A172 (cell line): ENCODE results near the gene CRYBG3. TPM values are rescaled to one million over a fixed set of nuclear protein-coding genes. Genes with fewer than 3 reads are reported as not detected.

Source experiments
- DNase-seq: peaks from one replicate; pipeline ENCODE4 v3.0.0-alpha.2; 2015; ENCODE audit warnings: low spot score
- total RNA-seq: library from RNA; depleted of rRNA; stranded (reverse); fragments of >200 nt; shearing (Covaris generic); gene quantifications from 2 replicates; pipeline ENCODE4 v1.2.3, GENCODE V29; 2014

The CRYBG3 gene
- total RNA-seq, 1 experiment from 2014 or later, result 9.2 TPM

- no peak for DNase-seq
Measured at GRCh38 chr3:97942801-97943546, 121.2 kb downstream of the CRYBG3 start.

GRCh38 chr3:97948351-97949109 lies 126.7 kb downstream of the CRYBG3 start:
- DNase-seq, result no peak

- DNase-seq, result no peak
Measured at GRCh38 chr3:97949110-97949485, 127.3 kb downstream of the CRYBG3 start.

GRCh38 chr3:97949743-97950142 lies 127.9 kb downstream of the CRYBG3 start:
- no peak for DNase-seq

GRCh38 chr3:97950360-97950759 lies 128.5 kb downstream of the CRYBG3 start:
- DNase-seq, result no peak

- no peak for DNase-seq
Measured at GRCh38 chr3:97952280-97952679, 130.5 kb downstream of the CRYBG3 start.

GRCh38 chr3:97952872-97953271 lies 131.1 kb downstream of the CRYBG3 start:
- no peak for DNase-seq

GRCh38 chr3:97954228-97954827 lies 132.5 kb downstream of the CRYBG3 start:
- DNase-seq, result no peak

GRCh38 chr3:97956051-97956450 lies 134.2 kb downstream of the CRYBG3 start:
- DNase-seq, result no peak

- no peak for DNase-seq
Measured at GRCh38 chr3:97957617-97958311, 136.0 kb downstream of the CRYBG3 start.

- DNase-seq, result no peak
Measured at GRCh38 chr3:97958396-97958795, 136.6 kb downstream of the CRYBG3 start.

GRCh38 chr3:97958796-97959195 lies 137.0 kb downstream of the CRYBG3 start:
- no peak for DNase-seq

- DNase-seq, result no peak
Measured at GRCh38 chr3:97959872-97960271, 138.1 kb downstream of the CRYBG3 start.

- DNase-seq, result no peak
Measured at GRCh38 chr3:97960551-97960950, 138.7 kb downstream of the CRYBG3 start.

GRCh38 chr3:97960993-97961766 lies 139.4 kb downstream of the CRYBG3 start:
- no peak for DNase-seq

- no peak for DNase-seq
Measured at GRCh38 chr3:97967966-97968365, 146.2 kb downstream of the CRYBG3 start.

GRCh38 chr3:97968376-97968775 lies 146.6 kb downstream of the CRYBG3 start:
- DNase-seq, result no peak

GRCh38 chr3:97969541-97969940 lies 147.7 kb downstream of the CRYBG3 start:
- no peak for DNase-seq

GRCh38 chr3:97970156-97970555 lies 148.3 kb downstream of the CRYBG3 start:
- DNase-seq, result no peak

GRCh38 chr3:97970956-97971620 lies 149.3 kb downstream of the CRYBG3 start:
- no peak for DNase-seq
